Renal cortex interstitium (tissue), 11 donors: ENCODE measurements around the gene IFT81. TPM values are rescaled to one million over a fixed set of nuclear protein-coding genes. Genes with fewer than 3 reads are reported as not detected.
"Not testable (repeated sequence)": the region's sequence is repeated elsewhere in the genome, so short reads cannot be mapped to it uniquely, and the experiment has no call there.

ENCODE experiments used
- DNase-seq, 11 donors: peaks; one replicate each; pipeline ENCODE4 v3.0.0-alpha.2; 2013; ENCODE audit warnings: low read depth in 9 of 11, low spot score in 4 of 11; ENCODE audit errors: extremely low read depth in 1 of 11
- polyA plus RNA-seq, 3 donors: library from polyadenylated mRNA; unstranded; fragments of 120-200 nt; gene quantifications; one replicate each; pipeline ENCODE4 v1.2.1, GENCODE V29; 2013; ENCODE audit not compliant: insufficient read length in 3 of 3

Gene IFT81
- polyA plus RNA-seq, 3 donors = 45.6 to 67.2 (median 53.8) TPM

- no peak for DNase-seq
Observed at GRCh38 chr12:110182281-110182680, 58.1 kb downstream of the IFT81 start.

- no peak for DNase-seq
Observed at GRCh38 chr12:110183386-110183785, 59.2 kb downstream of the IFT81 start.

DNA sequence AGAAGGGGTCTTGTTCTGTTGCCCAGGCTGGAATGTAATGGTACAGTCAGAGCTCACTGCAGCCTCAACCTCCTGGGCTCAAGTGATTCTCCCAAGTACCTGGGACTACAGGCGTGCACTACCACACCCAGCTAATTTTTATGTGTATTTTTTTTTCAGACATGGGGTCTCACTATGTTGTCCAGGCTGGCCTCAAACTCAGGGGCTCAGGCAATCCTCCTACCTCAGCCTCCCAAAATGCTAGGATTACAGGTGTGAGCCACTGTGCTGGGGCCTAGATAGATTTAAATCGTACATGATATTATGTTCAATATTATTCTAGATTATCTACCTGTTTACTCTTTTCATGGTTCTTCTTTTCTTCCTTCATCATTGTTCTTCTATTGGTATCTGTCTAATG, 61.5 kb downstream of the IFT81 start:
- DNase-seq = no peak

DNA sequence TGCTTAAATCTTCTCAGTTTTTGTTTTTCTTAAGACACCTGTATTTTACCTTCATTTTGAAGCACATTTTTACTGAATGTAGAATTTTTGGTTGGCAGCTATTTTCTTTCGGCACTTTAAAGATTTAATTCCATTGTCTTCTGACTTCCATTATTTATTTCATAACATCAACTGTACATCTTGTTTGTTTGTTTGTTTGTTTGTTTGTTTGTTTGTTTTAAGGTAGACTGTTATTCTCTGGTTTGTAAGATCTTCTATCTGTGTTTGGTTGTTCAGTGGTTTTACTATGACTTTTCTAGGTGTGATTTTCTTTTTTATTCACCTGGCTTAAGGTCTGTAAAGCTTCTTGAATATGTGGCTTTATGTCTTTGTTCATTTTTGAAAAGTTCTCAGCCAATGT, 61.9 kb downstream of the IFT81 start:
- no peak for DNase-seq

DNA sequence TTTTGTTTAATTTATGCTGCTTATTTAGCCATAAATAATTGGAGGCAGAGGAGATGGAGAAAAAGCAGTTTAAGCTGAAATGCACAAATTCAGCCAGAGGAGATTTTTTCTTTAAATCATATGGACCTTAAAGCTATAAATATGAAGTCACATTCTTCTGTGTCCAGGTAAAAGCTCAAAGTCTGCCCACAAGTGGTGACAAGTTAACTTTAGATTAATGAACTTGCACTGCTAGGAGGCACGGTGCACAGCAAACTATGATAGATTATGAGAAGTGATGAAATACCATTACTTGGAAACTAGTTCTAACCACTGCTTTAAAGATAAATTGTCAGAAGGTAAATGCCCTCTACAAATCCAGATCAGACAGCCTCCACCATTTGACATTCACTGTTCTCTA, 69.0 kb downstream of the IFT81 start:
- no peak for DNase-seq

GRCh38 chr12:110197003-110197402, 72.8 kb downstream of the IFT81 start:
- DNase-seq = no peak

GRCh38 chr12:110198386-110198785, 74.2 kb downstream of the IFT81 start:
- DNase-seq = no peak

GRCh38 chr12:110199339-110200123, 75.4 kb downstream of the IFT81 start:
- DNase-seq = peak in 9 of 11 donors; percentile 32 to 67 (median 46)

GRCh38 chr12:110200124-110200417, 75.9 kb downstream of the IFT81 start:
- DNase-seq = no peak

GRCh38 chr12:110201995-110202394, 77.8 kb downstream of the IFT81 start:
- no peak for DNase-seq

DNA sequence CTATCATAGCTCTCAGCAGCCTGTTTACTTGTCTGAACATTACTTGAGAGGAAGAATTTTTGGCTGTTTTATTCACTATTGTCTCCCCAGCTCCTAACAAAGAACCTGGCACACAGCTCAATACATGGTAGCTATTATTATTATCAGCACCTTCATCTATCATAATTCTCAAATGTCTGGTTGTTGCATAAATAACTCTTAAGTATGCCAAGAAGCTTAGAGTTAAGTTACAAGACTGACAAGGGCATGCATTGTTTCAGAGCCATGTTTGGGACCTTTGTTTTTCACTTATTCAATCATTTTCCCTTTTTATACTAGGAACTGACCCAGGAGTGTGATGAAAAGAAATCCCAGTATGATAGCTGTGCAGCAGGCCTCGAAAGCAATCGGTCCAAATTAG, 79.4 kb downstream of the IFT81 start:
- no peak for DNase-seq

DNA sequence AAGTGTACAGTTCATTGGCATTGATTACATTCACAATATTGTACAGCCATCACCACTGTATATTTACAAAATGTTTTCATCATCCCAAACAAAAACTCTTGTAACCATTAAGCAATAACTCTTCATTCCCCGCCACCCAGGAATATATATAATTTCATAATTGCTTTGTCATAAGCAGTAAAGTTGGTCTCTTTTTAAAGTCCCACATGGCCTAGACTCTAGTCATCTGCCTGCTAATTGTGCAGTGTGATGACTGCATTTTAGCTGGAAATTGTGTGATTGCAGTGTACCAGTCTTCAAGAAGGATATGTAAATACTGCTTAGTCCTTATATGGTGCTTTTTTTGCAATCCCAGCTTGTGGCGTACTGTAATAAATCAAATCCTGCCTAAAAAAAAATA, 81.8 kb downstream of the IFT81 start:
- DNase-seq = no peak

DNA sequence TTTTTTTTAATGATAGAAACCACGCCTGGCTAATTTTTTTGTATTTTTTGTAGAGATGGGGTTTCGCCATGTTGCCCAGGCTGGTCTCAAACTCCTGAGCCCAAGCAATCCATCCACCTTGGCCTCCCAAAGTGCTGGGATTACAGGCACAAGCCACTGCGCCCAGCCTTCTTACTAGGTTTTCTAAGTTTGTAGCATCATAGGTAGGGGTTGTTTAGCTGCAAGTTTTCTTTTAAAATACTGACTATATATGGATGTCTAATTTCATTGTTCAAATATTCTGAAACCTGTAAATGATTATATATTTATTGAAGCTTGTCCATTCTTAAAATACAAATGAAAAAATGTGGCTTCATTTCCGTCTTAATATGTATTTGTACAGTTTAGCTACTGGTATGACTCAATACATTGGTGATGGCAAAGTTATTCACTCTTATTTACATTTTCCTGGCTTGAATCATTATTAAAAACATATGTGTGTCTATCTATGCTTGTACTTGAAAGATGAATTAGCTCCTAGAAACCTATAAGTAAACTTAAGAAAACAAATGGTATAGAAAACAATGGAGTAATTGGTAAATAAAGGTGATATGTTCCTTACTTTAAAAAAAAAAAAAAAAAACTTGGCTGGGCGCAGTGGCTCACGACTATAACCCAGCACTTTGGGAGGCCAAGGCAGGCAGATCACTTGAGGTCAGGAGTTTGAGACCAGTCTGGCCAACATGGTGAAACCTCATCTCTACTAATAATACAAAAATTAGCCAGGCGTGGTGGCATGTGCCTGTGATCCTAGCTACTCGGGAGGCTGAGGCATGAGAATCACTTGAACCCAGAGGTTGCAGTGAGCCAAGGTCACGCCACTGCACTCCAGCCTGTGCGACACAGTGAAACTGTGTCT, 87.7 kb downstream of the IFT81 start:
- DNase-seq = not testable (repeated sequence)

DNA sequence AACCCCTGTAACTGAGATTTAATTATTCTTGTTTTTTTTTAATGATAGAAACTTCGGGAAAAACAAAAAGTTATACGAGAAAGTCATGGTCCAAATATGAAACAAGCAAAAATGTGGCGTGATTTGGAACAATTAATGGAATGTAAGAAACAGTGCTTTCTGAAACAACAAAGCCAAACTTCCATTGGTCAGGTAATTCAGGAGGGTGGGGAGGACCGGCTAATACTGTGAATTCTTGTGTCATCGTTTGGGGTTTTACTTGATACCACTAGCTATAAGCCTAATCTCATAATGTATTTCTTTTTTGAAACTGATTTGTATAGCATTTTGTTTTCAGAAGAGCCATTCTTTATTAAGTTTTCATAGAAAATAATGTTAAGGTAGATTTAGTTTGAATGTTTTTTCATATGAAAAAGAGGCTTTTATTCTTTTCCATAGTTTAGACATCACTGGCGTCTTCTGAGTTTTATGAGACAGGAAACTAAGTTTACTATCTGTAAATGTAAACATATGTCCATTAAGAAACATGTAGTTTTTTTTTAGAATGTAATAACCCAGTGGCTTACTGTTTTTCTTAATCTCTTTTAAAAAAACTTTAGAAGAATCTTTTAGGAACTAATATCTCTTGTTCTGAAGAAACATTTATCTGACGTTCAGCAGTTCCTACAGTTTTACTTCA, 94.0 kb downstream of the IFT81 start:
- DNase-seq = no peak

DNA sequence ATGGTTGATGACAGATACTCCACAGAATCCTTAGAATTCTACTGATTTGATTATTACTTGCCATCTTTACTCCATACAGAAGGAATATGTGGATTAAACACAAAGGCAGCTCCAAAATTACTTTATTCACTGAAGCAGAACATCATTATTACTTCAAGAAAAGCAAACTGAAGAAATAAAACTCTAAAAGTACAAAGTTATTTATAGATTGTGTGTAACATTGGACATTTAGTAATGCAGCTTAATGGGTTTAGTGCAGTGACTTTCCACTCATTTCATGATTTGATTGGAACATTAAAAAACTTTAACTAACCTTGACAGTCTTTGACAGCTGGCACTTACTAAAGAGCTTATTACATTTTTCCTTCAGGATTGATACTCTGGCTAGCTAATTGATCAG, 97.9 kb downstream of the IFT81 start:
- no peak for DNase-seq

DNA sequence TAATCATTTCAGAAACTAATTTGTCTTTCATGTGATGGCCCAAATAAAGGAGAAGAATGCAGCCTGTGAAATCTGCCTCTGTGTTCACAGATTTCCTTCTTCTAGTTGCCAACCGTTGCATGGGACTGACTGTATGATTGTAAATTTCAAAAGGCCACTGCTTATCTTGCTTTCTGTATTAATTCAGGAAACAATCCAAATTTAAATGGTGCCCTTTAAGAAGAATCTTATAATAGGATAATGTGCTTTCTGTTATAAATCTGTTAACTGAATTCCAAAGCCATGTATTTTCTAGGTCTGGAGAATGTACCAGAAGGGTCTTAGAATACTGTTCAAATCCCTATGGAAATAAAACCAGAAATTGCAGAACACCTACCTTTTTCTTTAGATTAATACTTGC, 98.3 kb downstream of the IFT81 start:
- no peak for DNase-seq

DNA sequence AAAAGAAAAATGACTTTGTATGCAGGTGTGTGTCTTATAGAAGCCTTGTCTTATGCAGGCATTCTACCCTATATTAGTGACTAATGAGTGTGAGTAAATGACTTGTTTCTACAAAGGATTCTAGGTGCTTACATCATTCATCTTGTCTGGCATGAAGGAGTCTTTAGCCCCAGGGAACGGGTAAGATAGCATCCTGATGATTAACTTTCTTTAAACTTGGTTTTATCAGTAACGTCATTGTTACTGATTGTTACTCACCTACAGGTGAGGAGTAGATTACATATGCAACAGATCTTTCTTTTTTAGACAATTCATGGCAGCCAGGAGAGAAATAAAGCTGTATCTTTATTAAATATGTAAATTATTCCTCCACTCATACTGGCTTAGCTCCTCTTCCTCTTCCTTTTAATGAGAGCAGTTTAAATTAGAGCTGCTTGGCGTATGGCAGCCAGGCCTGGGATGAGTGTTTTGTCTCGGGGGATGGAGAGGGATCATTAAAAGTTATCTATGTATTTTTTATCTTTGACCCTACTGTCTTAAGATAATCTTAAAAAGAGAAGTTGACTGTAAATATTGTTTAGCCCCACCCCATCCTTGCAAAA, 99.7 kb downstream of the IFT81 start:
- DNase-seq = no peak

- peak in 1 of 11 donors; percentile 29 for DNase-seq
Observed at GRCh38 chr12:110224379-110225304, 100.5 kb downstream of the IFT81 start.

GRCh38 chr12:110227138-110227537, 103.0 kb downstream of the IFT81 start:
- no peak for DNase-seq
